GM12874 (cell line): ENCODE measurements around the gene BANF2.

ENCODE experiments used
- CTCF ChIP-seq: IDR thresholded peaks from 2 replicates; pipeline ENCODE4 v1.5.1; 2011; ENCODE audit warnings: low read depth, mild to moderate bottlenecking, control low read depth, low read length, moderate library complexity; ENCODE audit not compliant: insufficient read depth

BANF2 gene

GRCh38 chr20:17679941-17680835 lies 19.6 kb upstream of the BANF2 start:
- TF ChIP-seq CTCF = no peak

- peak; percentile 83 for TF ChIP-seq CTCF
Observed at GRCh38 chr20:17680836-17681725, 18.7 kb upstream of the BANF2 start.

GRCh38 chr20:17681726-17682102 lies 18.1 kb upstream of the BANF2 start:
- no peak for TF ChIP-seq CTCF

GRCh38 chr20:17682103-17682888 lies 17.5 kb upstream of the BANF2 start, which contains the start of gene RRBP1:
Gene RRBP1, minus strand, starts transcription at chr20:17682242. Its CDS starts 21,735 bp downstream, at chr20:17660507.
- peak; percentile 78 for TF ChIP-seq CTCF

GRCh38 chr20:17682889-17683198 lies 16.9 kb upstream of the BANF2 start:
- no peak for TF ChIP-seq CTCF

- no peak for TF ChIP-seq CTCF
Observed at GRCh38 chr20:17683218-17684076, 16.3 kb upstream of the BANF2 start.
